ENCODE measurements around the gene C9. TPM values are rescaled to one million over a fixed set of nuclear protein-coding genes. Genes with fewer than 3 reads are reported as not detected.

The C9 gene
- total RNA-seq = 1 to 10 TPM in 1 of 4 donors, under 1 TPM in 1, not detected in 2; 0.38 to 1.3 TPM

- TF ChIP-seq, protein P1, sequence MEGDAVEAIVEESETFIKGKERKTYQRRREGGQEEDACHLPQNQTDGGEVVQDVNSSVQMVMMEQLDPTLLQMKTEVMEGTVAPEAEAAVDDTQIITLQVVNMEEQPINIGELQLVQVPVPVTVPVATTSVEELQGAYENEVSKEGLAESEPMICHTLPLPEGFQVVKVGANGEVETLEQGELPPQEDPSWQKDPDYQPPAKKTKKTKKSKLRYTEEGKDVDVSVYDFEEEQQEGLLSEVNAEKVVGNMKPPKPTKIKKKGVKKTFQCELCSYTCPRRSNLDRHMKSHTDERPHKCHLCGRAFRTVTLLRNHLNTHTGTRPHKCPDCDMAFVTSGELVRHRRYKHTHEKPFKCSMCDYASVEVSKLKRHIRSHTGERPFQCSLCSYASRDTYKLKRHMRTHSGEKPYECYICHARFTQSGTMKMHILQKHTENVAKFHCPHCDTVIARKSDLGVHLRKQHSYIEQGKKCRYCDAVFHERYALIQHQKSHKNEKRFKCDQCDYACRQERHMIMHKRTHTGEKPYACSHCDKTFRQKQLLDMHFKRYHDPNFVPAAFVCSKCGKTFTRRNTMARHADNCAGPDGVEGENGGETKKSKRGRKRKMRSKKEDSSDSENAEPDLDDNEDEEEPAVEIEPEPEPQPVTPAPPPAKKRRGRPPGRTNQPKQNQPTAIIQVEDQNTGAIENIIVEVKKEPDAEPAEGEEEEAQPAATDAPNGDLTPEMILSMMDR (IDR thresholded peaks at IDR 0.05; ENCODE audit: low read depth) = no peak
Observed at GRCh38 chr5:39364367-39364766, at the start of gene C9. C9 (minus strand) TSS chr5:39364495; CDS start chr5:39364464, 31 bp downstream.

GRCh38 chr5:39413771-39414170, 49.5 kb upstream of the C9 start:
- TF ChIP-seq, protein P1 (IDR thresholded peaks at IDR 0.05; ENCODE audit: low read depth) = no peak

DNA sequence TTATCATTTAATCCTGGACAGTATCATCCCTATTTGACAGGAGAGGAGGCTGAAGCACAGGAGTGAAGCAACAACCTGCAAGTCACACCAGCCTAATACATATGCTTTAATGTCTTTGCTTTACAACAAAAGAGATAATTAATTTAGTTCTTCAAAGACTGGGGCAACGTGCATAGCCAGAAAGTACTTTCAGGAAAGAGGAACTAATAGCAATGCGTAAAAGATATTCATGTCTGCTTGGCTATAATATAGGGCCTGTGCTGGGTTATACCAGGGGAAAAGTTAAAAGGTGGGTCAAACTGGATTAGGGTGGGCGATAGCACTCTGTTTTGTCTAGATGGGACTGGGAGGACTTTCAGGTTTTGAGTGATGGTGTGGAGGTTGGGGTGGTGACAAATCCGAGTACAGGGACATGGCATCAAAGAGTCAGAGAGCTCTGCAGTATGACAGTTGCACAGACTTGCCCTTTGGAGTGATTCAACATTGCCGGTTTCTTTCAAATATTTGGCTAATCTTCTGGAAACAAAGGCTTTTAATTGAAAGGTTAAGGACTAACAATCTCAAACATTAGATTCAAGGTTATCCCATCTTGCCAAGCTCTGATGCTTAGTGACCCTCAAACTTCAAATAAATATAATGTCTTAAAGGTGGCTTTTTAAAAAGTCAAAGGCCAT, 48.6 kb upstream of the C9 start:
- TF ChIP-seq, protein P1 (IDR thresholded peaks at IDR 0.05; ENCODE audit: low read depth) = no peak

- TF ChIP-seq, protein P1 (IDR thresholded peaks at IDR 0.05; ENCODE audit: low read depth) = no peak
Observed at GRCh38 chr5:39411985-39412384, 47.7 kb upstream of the C9 start.

- TF ChIP-seq, protein P1 (IDR thresholded peaks at IDR 0.05; ENCODE audit: low read depth) = no peak
Observed at GRCh38 chr5:39411061-39411460, 46.8 kb upstream of the C9 start.

- TF ChIP-seq, protein P1 (IDR thresholded peaks at IDR 0.05; ENCODE audit: low read depth) = no peak
Observed at GRCh38 chr5:39409033-39409432, 44.7 kb upstream of the C9 start.

DNA sequence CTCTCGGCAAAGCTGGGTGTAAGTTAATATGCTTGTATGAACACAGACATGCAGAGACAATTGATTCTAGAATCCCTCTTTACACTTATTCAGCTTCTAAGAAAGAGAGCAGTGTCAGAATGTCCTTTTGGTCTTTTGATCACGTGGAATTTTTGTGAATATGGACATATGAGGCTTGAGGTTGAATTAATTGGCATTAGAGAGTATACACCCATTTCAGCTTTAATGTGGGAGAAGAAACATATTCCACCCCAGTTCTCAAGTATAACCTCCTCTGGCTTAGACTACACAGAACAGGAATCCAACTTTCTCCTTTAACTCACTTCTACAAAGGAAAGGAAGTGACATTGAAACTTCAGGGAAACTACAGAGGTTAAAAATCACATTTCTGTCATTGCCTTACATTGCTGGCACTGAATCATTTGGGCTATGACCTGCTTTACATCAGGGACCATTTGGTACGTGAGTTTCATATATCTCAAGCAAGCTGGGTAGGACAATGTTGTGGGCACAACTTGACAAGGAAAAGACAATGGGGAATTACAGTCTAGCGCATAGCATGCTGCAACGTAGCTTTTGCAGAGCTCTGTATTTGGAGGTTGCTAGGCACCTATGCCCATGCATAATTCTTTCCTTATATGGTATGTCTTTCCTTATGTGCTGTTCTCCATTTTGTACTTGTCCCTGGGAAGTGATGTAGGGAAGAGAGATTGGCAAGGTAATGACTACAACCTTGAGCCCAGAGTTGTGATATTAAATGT, 41.0 kb upstream of the C9 start:
- TF ChIP-seq, protein P1 (IDR thresholded peaks at IDR 0.05; ENCODE audit: low read depth) = no peak
